WTC11 (cell line): ENCODE results near the gene CXCL6.

Experiments used
- ATF6 ChIP-seq: sonication (generic); formaldehyde crosslinking; IDR thresholded peaks from 2 replicates; pipeline ENCODE4 v1.8.1; 2023; ENCODE audit warnings: mild to moderate bottlenecking, missing genetic modification reagents
- CREM ChIP-seq: sonication (generic); formaldehyde crosslinking; IDR thresholded peaks from 2 replicates; pipeline ENCODE4 v1.8.1; 2022; ENCODE audit warnings: mild to moderate bottlenecking, missing genetic modification reagents, moderate library complexity
- JUN ChIP-seq: sonication (generic); formaldehyde crosslinking; IDR thresholded peaks from 2 replicates; pipeline ENCODE4 v1.8.0; 2023; ENCODE audit warnings: mild to moderate bottlenecking, missing genetic modification reagents
- NFE2L1 ChIP-seq: sonication (generic); formaldehyde crosslinking; IDR thresholded peaks from 2 replicates; pipeline ENCODE4 v1.8.1; 2023; ENCODE audit warnings: missing genetic modification reagents
- TCF7 ChIP-seq: sonication (generic); formaldehyde crosslinking; IDR thresholded peaks from 2 replicates; pipeline ENCODE4 v1.8.0; 2022; ENCODE audit warnings: mild to moderate bottlenecking, low read depth, missing genetic modification reagents, moderate library complexity
- TEAD4 ChIP-seq: sonication (generic); formaldehyde crosslinking; IDR thresholded peaks from 2 replicates; pipeline ENCODE4 v1.8.0; 2022; ENCODE audit warnings: mild to moderate bottlenecking, missing genetic modification reagents
- ZNF138 ChIP-seq: sonication (generic); formaldehyde crosslinking; conservative IDR thresholded peaks from 2 replicates; pipeline ENCODE4 v1.8.1; 2022; ENCODE audit warnings: mild to moderate bottlenecking, moderate library complexity, missing genetic modification reagents
- ZNF416 ChIP-seq: fragments of 250-450 bp; sonication (Bioruptor Pico); IDR thresholded peaks from 2 replicates; pipeline ENCODE4 v1.9.0; 2021; ENCODE audit warnings: mild to moderate bottlenecking, inconsistent platforms
- TF ChIP-seq, protein P1 (sequence below): fragments of 250-450 bp; sonication (Bioruptor Pico); IDR thresholded peaks from 2 replicates; pipeline ENCODE4 v1.9.0; 2021; ENCODE audit warnings: moderate library complexity, mild to moderate bottlenecking, inconsistent platforms, borderline replicate concordance
- TF ChIP-seq, protein P2 (sequence below): sonication (generic); formaldehyde crosslinking; IDR thresholded peaks from 2 replicates; pipeline ENCODE4 v1.8.0; 2022; ENCODE audit warnings: mild to moderate bottlenecking, missing genetic modification reagents
- TF ChIP-seq, protein P3 (sequence below): fragments of 200-600 bp; IDR thresholded peaks from 2 replicates; pipeline ENCODE4 v1.8.0; 2022; ENCODE audit warnings: antibody characterized with exemption

DNA sequence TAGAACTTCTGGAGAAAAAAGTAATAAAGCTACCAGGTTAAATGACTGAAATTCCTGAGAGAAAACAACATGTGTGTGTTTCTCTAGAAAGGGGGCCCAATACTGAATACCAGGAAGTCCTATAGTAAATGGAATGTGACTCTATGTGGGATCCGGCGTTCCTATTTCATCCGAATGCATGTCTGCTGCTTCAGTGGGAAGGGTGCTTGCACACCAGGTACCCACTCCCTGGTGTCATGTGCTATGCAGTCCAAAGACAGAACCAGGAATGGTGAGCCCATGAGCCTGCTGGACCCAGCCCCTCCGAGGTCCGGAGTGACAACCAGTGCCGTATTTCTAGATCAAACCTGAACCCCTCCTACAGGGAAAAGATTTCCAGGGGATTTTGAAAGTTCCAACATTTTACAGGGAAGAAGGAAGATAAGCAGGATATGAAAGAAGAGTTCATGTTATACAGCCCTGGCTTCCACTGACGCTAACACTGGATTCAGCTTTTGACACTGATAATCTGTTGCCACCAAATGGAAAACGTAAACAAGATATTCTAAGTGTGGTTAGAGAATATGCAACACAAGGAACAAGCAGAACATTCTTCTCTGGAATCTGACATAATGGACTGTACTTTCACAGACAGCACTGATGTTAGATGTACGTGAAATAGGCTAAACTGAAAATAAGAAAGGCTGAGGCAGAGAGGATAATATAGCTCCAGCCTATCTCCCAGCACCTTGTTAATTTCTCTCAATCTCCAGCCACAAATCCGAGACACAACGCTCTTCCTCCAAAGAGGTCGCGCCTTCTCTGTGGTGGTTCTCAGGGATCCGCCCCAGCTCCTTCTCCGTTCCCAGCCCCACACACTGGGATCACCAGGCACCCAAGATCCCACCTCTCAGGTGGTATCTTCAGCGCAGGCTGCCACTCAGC, 32.0 kb downstream of the CXCL6 start:
- TF ChIP-seq, protein P1, sequence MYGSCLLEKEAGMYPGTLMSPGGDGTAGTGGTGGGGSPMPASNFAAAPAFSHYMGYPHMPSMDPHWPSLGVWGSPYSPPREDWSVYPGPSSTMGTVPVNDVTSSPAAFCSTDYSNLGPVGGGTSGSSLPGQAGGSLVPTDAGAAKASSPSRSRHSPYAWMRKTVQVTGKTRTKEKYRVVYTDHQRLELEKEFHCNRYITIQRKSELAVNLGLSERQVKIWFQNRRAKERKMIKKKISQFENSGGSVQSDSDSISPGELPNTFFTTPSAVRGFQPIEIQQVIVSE (CRISPR knock-in tag) = no peak
- TF ChIP-seq NFE2L1 (CRISPR knock-in tag) = no peak
- TF ChIP-seq, protein P2, sequence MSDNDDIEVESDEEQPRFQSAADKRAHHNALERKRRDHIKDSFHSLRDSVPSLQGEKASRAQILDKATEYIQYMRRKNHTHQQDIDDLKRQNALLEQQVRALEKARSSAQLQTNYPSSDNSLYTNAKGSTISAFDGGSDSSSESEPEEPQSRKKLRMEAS = no peak
- TF ChIP-seq, protein P3, sequence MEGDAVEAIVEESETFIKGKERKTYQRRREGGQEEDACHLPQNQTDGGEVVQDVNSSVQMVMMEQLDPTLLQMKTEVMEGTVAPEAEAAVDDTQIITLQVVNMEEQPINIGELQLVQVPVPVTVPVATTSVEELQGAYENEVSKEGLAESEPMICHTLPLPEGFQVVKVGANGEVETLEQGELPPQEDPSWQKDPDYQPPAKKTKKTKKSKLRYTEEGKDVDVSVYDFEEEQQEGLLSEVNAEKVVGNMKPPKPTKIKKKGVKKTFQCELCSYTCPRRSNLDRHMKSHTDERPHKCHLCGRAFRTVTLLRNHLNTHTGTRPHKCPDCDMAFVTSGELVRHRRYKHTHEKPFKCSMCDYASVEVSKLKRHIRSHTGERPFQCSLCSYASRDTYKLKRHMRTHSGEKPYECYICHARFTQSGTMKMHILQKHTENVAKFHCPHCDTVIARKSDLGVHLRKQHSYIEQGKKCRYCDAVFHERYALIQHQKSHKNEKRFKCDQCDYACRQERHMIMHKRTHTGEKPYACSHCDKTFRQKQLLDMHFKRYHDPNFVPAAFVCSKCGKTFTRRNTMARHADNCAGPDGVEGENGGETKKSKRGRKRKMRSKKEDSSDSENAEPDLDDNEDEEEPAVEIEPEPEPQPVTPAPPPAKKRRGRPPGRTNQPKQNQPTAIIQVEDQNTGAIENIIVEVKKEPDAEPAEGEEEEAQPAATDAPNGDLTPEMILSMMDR = no peak
- TF ChIP-seq ZNF416 (CRISPR knock-in tag) = no peak
- TF ChIP-seq CREM (CRISPR knock-in tag) = no peak
- no peak for TF ChIP-seq TEAD4 (CRISPR knock-in tag)
- TF ChIP-seq ATF6 (CRISPR knock-in tag) = no peak
- TF ChIP-seq TCF7 (CRISPR knock-in tag) = no peak
- TF ChIP-seq ZNF138 (CRISPR knock-in tag) = no peak
- TF ChIP-seq JUN (CRISPR knock-in tag) = no peak
